Activated naive CD4-positive, alpha-beta T cell treated with anti-CD3 and anti-CD28 coated beads for 36 hours (primary cell): Measurements from ENCODE around the gene EXOC4. TPM values are rescaled to one million over a fixed set of nuclear protein-coding genes. Genes with fewer than 3 reads are reported as not detected.

Source experiments
- CTCF ChIA-PET: fragments of 350-600 bp; sonication (Branson Sonifier 250); formaldehyde crosslinking; loops from one replicate; lab custom pipeline; 2021; ENCODE audit warnings: antibody characterized with exemption; lab: Charles Lee
- DNase-seq: peaks from one replicate; pipeline ENCODE4 v3.0.0-alpha.2; 2020
- H3K27ac Mint-ChIP-seq: one replicate; pipeline ENCODE4 v1.8.0; 2021; ENCODE audit warnings: mild to moderate bottlenecking, mixed read lengths
- H3K27me3 Mint-ChIP-seq: one replicate; pipeline ENCODE4 v1.8.0; 2021; ENCODE audit warnings: low read depth, mixed read lengths
- H3K36me3 Mint-ChIP-seq: one replicate; pipeline ENCODE4 v1.8.0; 2021; ENCODE audit warnings: low read depth, mixed read lengths
- H3K4me1 Mint-ChIP-seq: one replicate; pipeline ENCODE4 v1.8.0; 2021; ENCODE audit warnings: low read depth, mixed read lengths
- H3K4me3 Mint-ChIP-seq: one replicate; pipeline ENCODE4 v1.8.0; 2021; ENCODE audit warnings: mild to moderate bottlenecking, moderate library complexity, mixed read lengths
- H3K9me3 Mint-ChIP-seq: one replicate; pipeline ENCODE4 v1.8.0; 2021; ENCODE audit warnings: mixed read lengths
- intact Hi-C: fragments of 100-400 bp; cut with micrococcal nuclease; formaldehyde crosslinking; loops from one replicate; pipeline ENCODE4 v1.15.1; 2023
- total RNA-seq, 2 experiments: library from RNA; stranded (reverse); gene quantifications; one replicate each; pipeline ENCODE4 v1.2.3, GENCODE V29; 2021

EXOC4 gene
- total RNA-seq, 2 experiments from 2014 or later = 57.1 to 62.1 TPM

GRCh38 chr7:133797818-133798520 is 545.1 kb downstream of the EXOC4 start:
- CTCF ChIA-PET = no interaction called here

GRCh38 chr7:133801341-133801740 is 548.5 kb downstream of the EXOC4 start:
- Mint-ChIP-seq H3K27ac (no peak overlapping the region), H3K9me3 (no peaks in the 10 kb centered on the region), H3K36me3 (no peaks in the 10 kb centered on the region), H3K4me3 (no peak overlapping the region), H3K27me3 (no peaks in the 10 kb centered on the region), H3K4me1 (no peaks in the 10 kb centered on the region)
- intact Hi-C loops = no loop called here
- no peak for DNase-seq
- CTCF ChIA-PET = no interaction called here

More at GRCh38 chr7:133797818-133798520, 545.1 kb downstream of the EXOC4 start:
- Mint-ChIP-seq H3K36me3 (peaks cover 4% of the 10 kb centered on the region), H3K27ac (no peak overlapping the region), H3K9me3 (no peaks in the 10 kb centered on the region), H3K27me3 (no peaks in the 10 kb centered on the region), H3K4me1 (no peaks in the 10 kb centered on the region), H3K4me3 (no peak overlapping the region)
- DNase-seq = no peak
- intact Hi-C loops = no loop called here

- Mint-ChIP-seq H3K27me3 (no peaks in the 10 kb centered on the region), H3K27ac (no peak overlapping the region), H3K36me3 (no peaks in the 10 kb centered on the region), H3K4me3 (no peak overlapping the region), H3K9me3 (no peaks in the 10 kb centered on the region), H3K4me1 (no peaks in the 10 kb centered on the region)
- no peak for DNase-seq
- CTCF ChIA-PET = no interaction called here
- intact Hi-C loops = no loop called here
These were observed 551.2 kb downstream of the EXOC4 start for GRCh38 chr7:133804127-133804526.

- H3K9me3 Mint-ChIP-seq = no peaks in the 10 kb centered on the region
- CTCF ChIA-PET = no interaction called here
- DNase-seq = no peak
- H3K4me3 Mint-ChIP-seq = no peak overlapping the region
- no peak overlapping the region for H3K27ac Mint-ChIP-seq
- intact Hi-C loops = no loop called here
- no peaks in the 10 kb centered on the region for H3K27me3 Mint-ChIP-seq
- no peaks in the 10 kb centered on the region for H3K4me1 Mint-ChIP-seq
- H3K36me3 Mint-ChIP-seq = no peaks in the 10 kb centered on the region
These were observed 552.5 kb downstream of the EXOC4 start for GRCh38 chr7:133805426-133805825.

- CTCF ChIA-PET = no interaction called here
- no peaks in the 10 kb centered on the region for H3K4me1 Mint-ChIP-seq
- no peak overlapping the region for H3K27ac Mint-ChIP-seq
These were observed 555.0 kb downstream of the EXOC4 start for GRCh38 chr7:133807624-133808492.

GRCh38 chr7:133808493-133808866 is 555.6 kb downstream of the EXOC4 start:
- DNase-seq = no peak
- no peak overlapping the region for H3K27ac Mint-ChIP-seq
- intact Hi-C loops = no loop called here
- no peaks in the 10 kb centered on the region for H3K27me3 Mint-ChIP-seq
- H3K9me3 Mint-ChIP-seq = no peaks in the 10 kb centered on the region
- H3K4me3 Mint-ChIP-seq = no peak overlapping the region
- H3K4me1 Mint-ChIP-seq = no peaks in the 10 kb centered on the region
- CTCF ChIA-PET = no interaction called here
- no peaks in the 10 kb centered on the region for H3K36me3 Mint-ChIP-seq

More at GRCh38 chr7:133807624-133808492, 555.0 kb downstream of the EXOC4 start:
- no peaks in the 10 kb centered on the region for H3K27me3 Mint-ChIP-seq
- intact Hi-C loops = no loop called here
- H3K9me3 Mint-ChIP-seq = no peaks in the 10 kb centered on the region
- DNase-seq = no peak
- H3K4me3 Mint-ChIP-seq = no peak overlapping the region
- no peaks in the 10 kb centered on the region for H3K36me3 Mint-ChIP-seq

GRCh38 chr7:133812877-133813276 is 560.0 kb downstream of the EXOC4 start:
- no peak for DNase-seq
- Mint-ChIP-seq H3K9me3 (no peaks in the 10 kb centered on the region), H3K4me1 (no peaks in the 10 kb centered on the region), H3K4me3 (no peak overlapping the region), H3K27ac (no peak overlapping the region), H3K27me3 (no peaks in the 10 kb centered on the region), H3K36me3 (peaks cover 12% of the 10 kb centered on the region)
- intact Hi-C loops = no loop called here
- CTCF ChIA-PET = no interaction called here

GRCh38 chr7:133815611-133816210 is 562.8 kb downstream of the EXOC4 start:
- Mint-ChIP-seq H3K4me3 (no peak overlapping the region), H3K27ac (no peak overlapping the region), H3K27me3 (no peaks in the 10 kb centered on the region), H3K36me3 (peaks cover 21% of the 10 kb centered on the region), H3K9me3 (no peaks in the 10 kb centered on the region), H3K4me1 (no peaks in the 10 kb centered on the region)
- no peak for DNase-seq
- CTCF ChIA-PET = no interaction called here
- intact Hi-C loops = no loop called here

GRCh38 chr7:133819695-133820094 is 566.8 kb downstream of the EXOC4 start:
- CTCF ChIA-PET = interaction anchor here (0.7 kb wide), 1 partner anchor 476 kb away, joined by 4 read pairs; no protein-coding TSS in a partner anchor
- Mint-ChIP-seq H3K27me3 (no peaks in the 10 kb centered on the region), H3K27ac (no peak overlapping the region)

GRCh38 chr7:133820584-133820983 is 567.7 kb downstream of the EXOC4 start:
- CTCF ChIA-PET = no interaction called here
- H3K4me3 Mint-ChIP-seq = no peak overlapping the region
- intact Hi-C loops = no loop called here
- no peaks in the 10 kb centered on the region for H3K9me3 Mint-ChIP-seq
- H3K36me3 Mint-ChIP-seq = peaks cover 37% of the 10 kb centered on the region
- H3K27ac Mint-ChIP-seq = no peak overlapping the region
- H3K27me3 Mint-ChIP-seq = no peaks in the 10 kb centered on the region
- H3K4me1 Mint-ChIP-seq = peaks cover 7% of the 10 kb centered on the region
- DNase-seq = no peak

More at GRCh38 chr7:133819695-133820094, 566.8 kb downstream of the EXOC4 start:
- Mint-ChIP-seq H3K4me1 (peaks cover 7% of the 10 kb centered on the region), H3K4me3 (no peak overlapping the region), H3K9me3 (no peaks in the 10 kb centered on the region), H3K36me3 (peaks cover 36% of the 10 kb centered on the region)
- intact Hi-C loops = no loop called here
- DNase-seq = no peak

- H3K4me1 Mint-ChIP-seq = peaks cover 7% of the 10 kb centered on the region
- H3K27me3 Mint-ChIP-seq = no peaks in the 10 kb centered on the region
- intact Hi-C loops = no loop called here
- CTCF ChIA-PET = no interaction called here
- H3K9me3 Mint-ChIP-seq = no peaks in the 10 kb centered on the region
- H3K36me3 Mint-ChIP-seq = peaks cover 36% of the 10 kb centered on the region
- H3K27ac Mint-ChIP-seq = no peak overlapping the region
- no peak overlapping the region for H3K4me3 Mint-ChIP-seq
- no peak for DNase-seq
These were observed 568.3 kb downstream of the EXOC4 start for GRCh38 chr7:133821171-133821570.

GRCh38 chr7:133822001-133822641 is 569.2 kb downstream of the EXOC4 start:
- Mint-ChIP-seq H3K4me1 (peaks cover 7% of the 10 kb centered on the region), H3K9me3 (no peaks in the 10 kb centered on the region), H3K27ac (no peak overlapping the region), H3K4me3 (no peak overlapping the region), H3K36me3 (peaks cover 32% of the 10 kb centered on the region), H3K27me3 (no peaks in the 10 kb centered on the region)
- CTCF ChIA-PET = no interaction called here
- DNase-seq = no peak
- intact Hi-C loops = no loop called here
